ENCODE measurements around the gene IFRD2. TPM values are rescaled to one million over a fixed set of nuclear protein-coding genes. Genes with fewer than 3 reads are reported as not detected.
"Not testable (repeated sequence)": the region's sequence is repeated elsewhere in the genome, so short reads cannot be mapped to it uniquely, and the experiment has no call there.

Gene IFRD2
- total RNA-seq, 1 donor from 2014 or later = 37.3 TPM

DNA sequence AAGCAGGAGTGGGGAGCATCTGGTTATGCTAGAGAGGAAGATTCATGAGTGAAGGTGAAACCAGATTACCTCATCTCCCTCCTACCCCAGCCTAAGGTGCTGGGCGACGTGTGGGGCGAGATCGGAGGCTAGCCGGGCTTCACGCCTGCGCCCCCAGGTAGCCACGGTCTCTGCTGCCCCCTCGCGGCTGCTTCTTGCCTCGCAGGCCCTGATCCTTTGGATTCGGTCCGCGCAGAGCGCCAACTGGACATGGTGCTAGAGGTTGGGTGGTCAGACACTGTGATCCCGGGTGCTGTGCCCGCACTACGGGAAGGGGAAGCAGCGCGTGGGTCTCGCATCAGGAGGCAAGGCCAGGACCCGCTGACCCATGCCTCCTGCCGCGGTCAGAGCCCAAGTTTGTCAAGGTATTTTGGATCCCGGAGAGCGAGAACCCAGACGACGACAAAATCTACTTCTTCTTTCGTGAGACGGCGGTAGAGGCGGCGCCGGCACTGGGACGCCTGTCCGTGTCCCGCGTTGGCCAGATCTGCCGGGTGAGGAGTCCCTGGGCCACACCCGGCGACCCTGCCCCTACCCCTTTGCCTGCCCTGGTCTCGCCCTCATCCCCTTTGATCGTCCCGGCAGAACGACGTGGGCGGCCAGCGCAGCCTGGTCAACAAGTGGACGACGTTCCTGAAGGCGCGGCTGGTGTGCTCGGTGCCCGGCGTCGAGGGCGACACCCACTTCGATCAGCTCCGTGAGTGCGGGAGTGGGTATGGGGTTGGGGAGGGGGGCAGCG is 19.1 kb downstream of the IFRD2 start:
- Histone ChIP-seq H3K4me3 (peak overlapping the region; percentile 23 to 28), H3K4me1 (peaks cover 66% of the 10 kb centered on the region), H3K9me3 (no peaks in the 10 kb centered on the region), H3K36me3 (no peaks in the 10 kb centered on the region), H3K27ac (peak overlapping the region; percentile 37), H3K27me3 (no peaks in the 10 kb centered on the region)
- TF ChIP-seq, protein P1, sequence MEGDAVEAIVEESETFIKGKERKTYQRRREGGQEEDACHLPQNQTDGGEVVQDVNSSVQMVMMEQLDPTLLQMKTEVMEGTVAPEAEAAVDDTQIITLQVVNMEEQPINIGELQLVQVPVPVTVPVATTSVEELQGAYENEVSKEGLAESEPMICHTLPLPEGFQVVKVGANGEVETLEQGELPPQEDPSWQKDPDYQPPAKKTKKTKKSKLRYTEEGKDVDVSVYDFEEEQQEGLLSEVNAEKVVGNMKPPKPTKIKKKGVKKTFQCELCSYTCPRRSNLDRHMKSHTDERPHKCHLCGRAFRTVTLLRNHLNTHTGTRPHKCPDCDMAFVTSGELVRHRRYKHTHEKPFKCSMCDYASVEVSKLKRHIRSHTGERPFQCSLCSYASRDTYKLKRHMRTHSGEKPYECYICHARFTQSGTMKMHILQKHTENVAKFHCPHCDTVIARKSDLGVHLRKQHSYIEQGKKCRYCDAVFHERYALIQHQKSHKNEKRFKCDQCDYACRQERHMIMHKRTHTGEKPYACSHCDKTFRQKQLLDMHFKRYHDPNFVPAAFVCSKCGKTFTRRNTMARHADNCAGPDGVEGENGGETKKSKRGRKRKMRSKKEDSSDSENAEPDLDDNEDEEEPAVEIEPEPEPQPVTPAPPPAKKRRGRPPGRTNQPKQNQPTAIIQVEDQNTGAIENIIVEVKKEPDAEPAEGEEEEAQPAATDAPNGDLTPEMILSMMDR (IDR thresholded peaks at IDR 0.05) = peak; percentile 91 to 100 (median 99)
- TF ChIP-seq POLR2AphosphoS5 (IDR thresholded peaks at IDR 0.05; ENCODE audit: insufficient read depth in 1 of 2, low read depth in 1 of 2) = peak; percentile 64 to 76
- no peak for TF ChIP-seq POLR2A (IDR thresholded peaks at IDR 0.05)
- intact Hi-C loops (cut with DNase I) = loop anchor here (5.0 to 10.0 kb wide), 2 partner anchors 46 to 148 kb away; no protein-coding TSS in a partner anchor
- no peak for DNase-seq (ENCODE audit: extremely low spot score in 2 of 2)

DNA sequence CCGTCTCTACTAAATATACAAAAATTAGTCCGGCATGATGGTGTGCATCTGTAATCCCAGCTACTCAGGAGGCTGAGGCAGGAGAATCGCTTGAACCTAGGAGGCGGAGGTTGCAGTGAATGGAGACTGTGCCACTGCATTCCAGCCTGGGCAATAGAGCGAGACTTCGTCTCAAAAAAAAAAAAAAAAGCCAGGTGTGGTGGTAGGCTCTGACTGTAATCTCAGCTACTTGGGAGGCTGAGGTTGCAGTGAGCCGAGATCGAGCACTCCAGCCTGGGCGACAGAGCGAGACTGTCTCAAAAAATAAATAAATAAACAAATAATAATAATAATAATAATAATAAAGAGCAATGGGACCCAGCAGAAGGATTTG is 19.7 kb downstream of the IFRD2 start:
- not testable (repeated sequence) for DNase-seq (ENCODE audit: extremely low spot score in 2 of 2); H3K4me3 ChIP-seq; H3K36me3 ChIP-seq; H3K27me3 ChIP-seq; H3K9me3 ChIP-seq
- Histone ChIP-seq H3K4me1 (peaks cover 72% of the 10 kb centered on the region), H3K27ac (peak overlapping the region; percentile 98)
- intact Hi-C loops (cut with DNase I) = loop anchor here (5.0 to 10.0 kb wide), 2 partner anchors 45 to 148 kb away; no protein-coding TSS in a partner anchor

DNA sequence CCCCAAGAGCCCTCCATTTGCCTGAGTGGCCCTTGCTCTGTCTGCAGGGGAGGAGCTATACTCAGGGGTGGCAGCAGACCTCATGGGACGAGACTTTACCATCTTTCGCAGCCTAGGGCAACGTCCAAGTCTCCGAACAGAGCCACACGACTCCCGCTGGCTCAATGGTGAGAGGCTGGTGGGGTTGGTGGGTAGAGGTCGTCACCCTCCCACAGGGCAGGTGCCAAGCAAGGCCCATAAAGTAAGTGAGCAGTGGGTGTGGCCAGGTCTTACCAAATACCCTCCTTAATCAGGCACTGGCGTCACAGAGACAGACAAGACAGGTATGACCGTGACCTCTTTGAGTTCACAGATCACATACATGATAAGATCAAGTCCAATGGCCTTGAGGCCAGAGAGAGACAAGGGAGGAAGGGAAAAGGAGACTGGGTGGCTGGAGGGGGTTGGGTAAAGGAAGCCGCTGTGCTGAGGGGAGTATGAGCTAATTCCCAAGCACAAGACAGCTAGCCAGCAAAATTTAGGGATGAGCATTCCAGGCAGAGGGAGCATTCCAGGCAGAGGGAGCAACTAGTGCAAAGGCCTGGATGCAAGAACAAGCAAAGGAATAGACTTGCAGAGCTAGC is 20.8 kb downstream of the IFRD2 start:
- Histone ChIP-seq H3K4me3 (no peak overlapping the region), H3K36me3 (no peaks in the 10 kb centered on the region), H3K9me3 (no peaks in the 10 kb centered on the region), H3K27ac (peak overlapping the region; percentile 98), H3K27me3 (no peaks in the 10 kb centered on the region), H3K4me1 (peaks cover 83% of the 10 kb centered on the region)
- TF ChIP-seq POLR2A (IDR thresholded peaks at IDR 0.05) (no peak), POLR2AphosphoS5 (IDR thresholded peaks at IDR 0.05; ENCODE audit: insufficient read depth in 1 of 2, low read depth in 1 of 2) (no peak)
- TF ChIP-seq, protein P1 (IDR thresholded peaks at IDR 0.05) = no peak
- intact Hi-C loops (cut with DNase I) = loop anchor here (2.0 to 10.0 kb wide), 3 partner anchors 44 to 147 kb away; no protein-coding TSS in a partner anchor
- no peak for DNase-seq (ENCODE audit: extremely low spot score in 2 of 2)

DNA sequence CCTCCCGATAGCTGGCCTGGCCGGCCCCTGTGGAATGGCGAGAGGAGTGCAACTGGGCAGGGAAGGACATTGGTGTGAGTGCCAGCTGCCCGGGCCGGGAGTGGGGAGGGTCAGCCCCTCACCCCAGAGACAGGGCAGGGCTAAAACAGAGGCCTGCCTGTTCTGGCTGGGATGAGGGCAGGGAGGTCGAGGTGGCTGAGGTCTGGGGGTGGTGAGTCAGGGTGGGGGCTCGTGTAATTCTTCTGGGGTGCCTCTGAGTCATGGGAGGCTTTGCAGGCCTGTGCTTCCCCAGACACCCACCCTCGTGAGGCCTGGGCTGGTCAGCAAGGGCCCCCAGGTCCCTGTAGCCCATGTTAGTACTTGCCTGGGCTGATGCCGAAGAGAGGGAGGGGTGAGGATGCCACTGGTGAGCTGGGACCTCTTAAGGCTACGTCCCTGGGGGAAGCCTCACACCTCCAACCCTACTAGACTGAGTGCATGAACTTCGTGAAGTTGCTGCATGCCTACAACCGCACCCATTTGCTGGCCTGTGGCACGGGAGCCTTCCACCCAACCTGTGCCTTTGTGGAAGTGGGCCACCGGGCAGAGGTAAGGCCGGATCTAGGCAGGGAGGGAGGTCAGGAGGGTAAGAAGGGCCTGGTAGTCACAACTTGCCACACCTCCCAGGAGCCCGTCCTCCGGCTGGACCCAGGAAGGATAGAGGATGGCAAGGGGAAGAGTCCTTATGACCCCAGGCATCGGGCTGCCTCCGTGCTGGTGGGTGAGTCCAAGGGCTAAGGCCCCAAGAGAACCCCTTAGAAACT is 21.6 kb downstream of the IFRD2 start:
- H3K9me3 ChIP-seq = no peaks in the 10 kb centered on the region
- H3K36me3 ChIP-seq = no peaks in the 10 kb centered on the region
- H3K27me3 ChIP-seq = no peaks in the 10 kb centered on the region
- H3K4me3 ChIP-seq = peak overlapping the region; percentile 37 to 40
- no peak for TF ChIP-seq POLR2AphosphoS5 (IDR thresholded peaks at IDR 0.05; ENCODE audit: insufficient read depth in 1 of 2, low read depth in 1 of 2)
- TF ChIP-seq, protein P1 (IDR thresholded peaks at IDR 0.05) = no peak
- TF ChIP-seq POLR2A (IDR thresholded peaks at IDR 0.05) = no peak
- DNase-seq (ENCODE audit: extremely low spot score in 2 of 2) = no peak
- H3K27ac ChIP-seq = peak overlapping the region; percentile 98
- H3K4me1 ChIP-seq = peaks cover 91% of the 10 kb centered on the region
- intact Hi-C loops (cut with DNase I) = loop anchor here (2.0 to 10.0 kb wide), 3 partner anchors 43 to 146 kb away; no protein-coding TSS in a partner anchor

DNA sequence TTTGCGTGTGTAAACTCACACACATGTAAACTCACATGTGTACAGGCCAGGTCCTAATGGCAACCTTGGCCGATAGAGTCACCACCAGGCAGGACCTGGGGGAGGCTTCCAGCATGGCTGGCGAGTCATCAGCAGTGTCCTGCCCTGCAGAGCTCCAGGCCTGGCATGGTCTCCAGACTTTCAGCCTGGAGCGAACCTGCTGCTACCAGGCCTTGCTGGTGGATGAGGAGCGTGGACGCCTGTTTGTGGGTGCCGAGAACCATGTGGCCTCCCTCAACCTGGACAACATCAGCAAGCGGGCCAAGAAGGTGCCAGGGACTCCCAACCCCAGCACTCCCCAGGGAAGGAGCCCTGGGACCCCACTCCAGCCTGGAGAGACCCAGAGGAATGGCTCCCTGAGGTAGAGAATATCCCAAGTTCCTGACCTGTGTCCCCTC is 22.2 kb downstream of the IFRD2 start:
- DNase-seq (ENCODE audit: extremely low spot score in 2 of 2) = no peak
- peak overlapping the region; percentile 37 to 40 for H3K4me3 ChIP-seq

More for the DNA sequence above, 22.2 kb downstream of the IFRD2 start:
- H3K27me3 ChIP-seq = no peaks in the 10 kb centered on the region
- intact Hi-C loops (cut with DNase I) = loop anchor here (2.0 to 10.0 kb wide), 3 partner anchors 43 to 145 kb away; no protein-coding TSS in a partner anchor
- H3K4me1 ChIP-seq = peaks cover 97% of the 10 kb centered on the region
- no peak for TF ChIP-seq POLR2AphosphoS5 (IDR thresholded peaks at IDR 0.05; ENCODE audit: insufficient read depth in 1 of 2, low read depth in 1 of 2)
- TF ChIP-seq POLR2A (IDR thresholded peaks at IDR 0.05) = no peak
- TF ChIP-seq, protein P1 (IDR thresholded peaks at IDR 0.05) = no peak
- no peaks in the 10 kb centered on the region for H3K36me3 ChIP-seq
- H3K9me3 ChIP-seq = no peaks in the 10 kb centered on the region
- H3K27ac ChIP-seq = peak overlapping the region; percentile 98

Data from vagina (tissue), 2 donors.